NB4 (cell line): ENCODE measurements around the gene NRXN3.

Source experiments
- POLR2A ChIP-seq: IDR thresholded peaks from 2 replicates; pipeline ENCODE4 v1.6.1; 2011; ENCODE audit warnings: mild to moderate bottlenecking; ENCODE audit not compliant: insufficient read length; ENCODE audit errors: extremely low read depth
- TF ChIP-seq, protein P1 (sequence below): IDR thresholded peaks from one replicate; pipeline ENCODE4 v1.5.1; 2012; ENCODE audit warnings: low read depth, low read length
- TF ChIP-seq, protein P2 (sequence below): IDR thresholded peaks from 2 replicates; pipeline ENCODE4 v1.6.1; 2011; ENCODE audit warnings: low read depth, low read length

DNA sequence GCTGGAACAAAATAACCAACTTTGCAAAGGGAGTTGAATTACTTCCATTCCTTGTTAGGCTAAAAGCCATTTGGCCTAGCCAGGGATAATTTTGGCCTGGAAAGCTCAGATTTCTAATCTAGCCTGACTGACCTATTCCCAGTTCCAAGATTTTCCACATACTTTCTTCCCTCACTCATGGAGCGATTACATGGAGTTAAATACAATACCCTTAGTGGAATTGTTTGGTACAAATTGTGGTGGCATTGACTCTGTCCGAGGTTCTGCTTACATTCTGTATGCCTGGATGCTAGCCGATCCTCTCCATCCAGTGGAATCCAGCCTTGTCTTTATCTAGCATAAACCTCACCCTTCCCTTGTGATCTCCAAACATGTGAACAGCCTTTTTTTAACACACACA is 1076.0 kb downstream of the NRXN3 start:
- TF ChIP-seq, protein P1, sequence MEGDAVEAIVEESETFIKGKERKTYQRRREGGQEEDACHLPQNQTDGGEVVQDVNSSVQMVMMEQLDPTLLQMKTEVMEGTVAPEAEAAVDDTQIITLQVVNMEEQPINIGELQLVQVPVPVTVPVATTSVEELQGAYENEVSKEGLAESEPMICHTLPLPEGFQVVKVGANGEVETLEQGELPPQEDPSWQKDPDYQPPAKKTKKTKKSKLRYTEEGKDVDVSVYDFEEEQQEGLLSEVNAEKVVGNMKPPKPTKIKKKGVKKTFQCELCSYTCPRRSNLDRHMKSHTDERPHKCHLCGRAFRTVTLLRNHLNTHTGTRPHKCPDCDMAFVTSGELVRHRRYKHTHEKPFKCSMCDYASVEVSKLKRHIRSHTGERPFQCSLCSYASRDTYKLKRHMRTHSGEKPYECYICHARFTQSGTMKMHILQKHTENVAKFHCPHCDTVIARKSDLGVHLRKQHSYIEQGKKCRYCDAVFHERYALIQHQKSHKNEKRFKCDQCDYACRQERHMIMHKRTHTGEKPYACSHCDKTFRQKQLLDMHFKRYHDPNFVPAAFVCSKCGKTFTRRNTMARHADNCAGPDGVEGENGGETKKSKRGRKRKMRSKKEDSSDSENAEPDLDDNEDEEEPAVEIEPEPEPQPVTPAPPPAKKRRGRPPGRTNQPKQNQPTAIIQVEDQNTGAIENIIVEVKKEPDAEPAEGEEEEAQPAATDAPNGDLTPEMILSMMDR, result no peak
- TF ChIP-seq, protein P2, sequence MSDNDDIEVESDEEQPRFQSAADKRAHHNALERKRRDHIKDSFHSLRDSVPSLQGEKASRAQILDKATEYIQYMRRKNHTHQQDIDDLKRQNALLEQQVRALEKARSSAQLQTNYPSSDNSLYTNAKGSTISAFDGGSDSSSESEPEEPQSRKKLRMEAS, result no peak
- no peak for TF ChIP-seq POLR2A
